Calu3 (cell line): ENCODE measurements around the gene PLAAT3. TPM values are rescaled to one million over a fixed set of nuclear protein-coding genes. Genes with fewer than 3 reads are reported as not detected.

Experiments
- BruUV-seq: library from RNA; stranded (reverse); fragments of 400-500 nt; replicated peaks from 2 replicates; lab custom pipeline; 2021; lab: Mats Ljungman, UMichigan
- CTCF ChIA-PET: fragments of 300-600 bp; sonication (Branson Sonifier 250); formaldehyde crosslinking; loops from one replicate; lab custom pipeline; 2022; ENCODE audit warnings: antibody characterized with exemption; lab: Charles Lee
- DNase-seq: peaks from one replicate; pipeline ENCODE4 v3.0.0; 2022
- H3K27ac Mint-ChIP-seq: one replicate; pipeline ENCODE4 v1.8.0; 2022; ENCODE audit warnings: mixed read lengths; ENCODE audit not compliant: unreplicated experiment
- H3K27me3 Mint-ChIP-seq: one replicate; pipeline ENCODE4 v1.8.0; 2022; ENCODE audit warnings: mixed read lengths; ENCODE audit not compliant: unreplicated experiment
- H3K36me3 Mint-ChIP-seq: one replicate; pipeline ENCODE4 v1.8.0; 2022; ENCODE audit warnings: mild to moderate bottlenecking, moderate library complexity, mixed read lengths; ENCODE audit not compliant: insufficient read depth, unreplicated experiment
- H3K4me1 Mint-ChIP-seq: one replicate; pipeline ENCODE4 v1.8.0; 2022; ENCODE audit warnings: mild to moderate bottlenecking, low read depth, mixed read lengths; ENCODE audit not compliant: unreplicated experiment
- H3K4me3 Mint-ChIP-seq: one replicate; pipeline ENCODE4 v1.8.0; 2022; ENCODE audit warnings: mild to moderate bottlenecking, low read depth, moderate library complexity, mixed read lengths; ENCODE audit not compliant: unreplicated experiment
- H3K9me3 Mint-ChIP-seq: one replicate; pipeline ENCODE4 v1.8.0; 2022; ENCODE audit warnings: low read depth, mixed read lengths; ENCODE audit not compliant: unreplicated experiment
- CTCF ChIP-seq: fragments of 200-600 bp; IDR thresholded peaks from one replicate; pipeline ENCODE4 v1.8.0; 2022; ENCODE audit warnings: antibody characterized with exemption; ENCODE audit not compliant: unreplicated experiment
- intact Hi-C: fragments of 100-400 bp; cut with micrococcal nuclease; formaldehyde crosslinking; loops from one replicate; pipeline ENCODE4 v1.10.0; 2022; ENCODE audit not compliant: unreplicated experiment
- total RNA-seq: library from RNA; stranded (reverse); gene quantifications from 2 replicates; pipeline ENCODE4 v1.2.3, GENCODE V29; 2022

PLAAT3 gene
- total RNA-seq, 1 experiment from 2014 or later: 297 TPM

- peak within 1 kb of the TSS; percentile 2 for H3K4me3 Mint-ChIP-seq
- BruUV-seq: no TSS peak
- TF ChIP-seq CTCF: no peak
- H3K27ac Mint-ChIP-seq: peak within 1 kb of the TSS; percentile 70
- intact Hi-C loops: no loop called here
- H3K36me3 Mint-ChIP-seq: peaks cover 32% of the 10 kb centered on the region
- CTCF ChIA-PET: interaction anchor here (0.6 to 2.3 kb wide), 6 partner anchors 11 to 718 kb away, joined by 3 to 8 read pairs (median 5); partner anchors contain the start of gene PLAAT4
- H3K4me1 Mint-ChIP-seq: peaks cover 52% of the 10 kb centered on the region
- DNase-seq: no peak
- H3K9me3 Mint-ChIP-seq: no peaks in the 10 kb centered on the region
- no peaks in the 10 kb centered on the region for H3K27me3 Mint-ChIP-seq
Measured at GRCh38 chr11:63563201-63564055, 50.8 kb downstream of the PLAAT3 start, which contains the start of gene PLAAT2. Gene PLAAT2, minus strand, starts transcription at chr11:63563379. Its CDS starts 55 bp downstream, at chr11:63563324.

- Mint-ChIP-seq H3K9me3 (no peaks in the 10 kb centered on the region), H3K36me3 (peaks cover 20% of the 10 kb centered on the region), H3K27ac (peak overlapping the region; percentile 46), H3K4me1 (peaks cover 37% of the 10 kb centered on the region), H3K4me3 (no peak overlapping the region), H3K27me3 (no peaks in the 10 kb centered on the region)
- no TSS peak for BruUV-seq
- DNase-seq: peak; percentile 69
- intact Hi-C loops: no loop called here
- CTCF ChIA-PET: interaction anchor here (1.1 to 1.2 kb wide), 2 partner anchors 24 to 53 kb away, joined by 3 to 5 read pairs; partner anchors contain the start of gene PLAAT4
- TF ChIP-seq CTCF: no peak
Measured at GRCh38 chr11:63560506-63561180, 53.6 kb downstream of the PLAAT3 start.

GRCh38 chr11:63558459-63559157, 55.6 kb downstream of the PLAAT3 start:
- no TSS peak for BruUV-seq
- no peak overlapping the region for H3K4me3 Mint-ChIP-seq
- intact Hi-C loops: no loop called here
- no peak overlapping the region for H3K27ac Mint-ChIP-seq
- no peak for TF ChIP-seq CTCF
- no peaks in the 10 kb centered on the region for H3K9me3 Mint-ChIP-seq
- peaks cover 22% of the 10 kb centered on the region for H3K4me1 Mint-ChIP-seq
- CTCF ChIA-PET: no interaction called here
- DNase-seq: no peak
- H3K27me3 Mint-ChIP-seq: no peaks in the 10 kb centered on the region
- H3K36me3 Mint-ChIP-seq: peaks cover 4% of the 10 kb centered on the region

- intact Hi-C loops: no loop called here
- Mint-ChIP-seq H3K4me1 (peaks cover 25% of the 10 kb centered on the region), H3K36me3 (peaks cover 5% of the 10 kb centered on the region), H3K27ac (no peak overlapping the region), H3K4me3 (no peak overlapping the region), H3K9me3 (no peaks in the 10 kb centered on the region), H3K27me3 (no peaks in the 10 kb centered on the region)
- CTCF ChIA-PET: no interaction called here
- no peak for DNase-seq
- no TSS peak for BruUV-seq
- TF ChIP-seq CTCF: no peak
Measured at GRCh38 chr11:63557570-63557969, 56.7 kb downstream of the PLAAT3 start.
